Stimulated activated CD4-positive, alpha-beta T cell treated with anti-CD3 and anti-CD28 coated beads, Interleukin-15, amount 100 ng/mL, for 48 hours (primary cell): ENCODE results near the gene IL17RD.
"Not testable (repeated sequence)": the region's sequence is repeated elsewhere in the genome, so short reads cannot be mapped to it uniquely, and the experiment has no call there.

ENCODE experiments used
- DNase-seq, 2 donors: peaks; one replicate each; pipeline ENCODE4 v3.0.0-alpha.2; 2020; ENCODE audit warnings: low read depth in 2 of 2

IL17RD gene

GRCh38 chr3:57093489-57093888, 71.7 kb downstream of the IL17RD start:
- DNase-seq: no peak

- no peak for DNase-seq
Observed at GRCh38 chr3:57091521-57092273, 73.5 kb downstream of the IL17RD start.

GRCh38 chr3:57089043-57089442, 76.1 kb downstream of the IL17RD start:
- DNase-seq: no peak

GRCh38 chr3:57088503-57088902, 76.7 kb downstream of the IL17RD start:
- no peak for DNase-seq

GRCh38 chr3:57087361-57088092, 77.6 kb downstream of the IL17RD start:
- DNase-seq: no peak

GRCh38 chr3:57086201-57086600, 79.0 kb downstream of the IL17RD start:
- DNase-seq: no peak

- no peak for DNase-seq
Observed at GRCh38 chr3:57085211-57085610, 79.9 kb downstream of the IL17RD start.

GRCh38 chr3:57083266-57083995, 81.7 kb downstream of the IL17RD start:
- DNase-seq: not testable (repeated sequence)

GRCh38 chr3:57082481-57082880, 82.7 kb downstream of the IL17RD start:
- DNase-seq: no peak

- no peak for DNase-seq
Observed at GRCh38 chr3:57081173-57081572, 84.0 kb downstream of the IL17RD start.

- no peak for DNase-seq
Observed at GRCh38 chr3:57080171-57080570, 85.0 kb downstream of the IL17RD start.

GRCh38 chr3:57079474-57079831, 85.7 kb downstream of the IL17RD start:
- no peak for DNase-seq

- no peak for DNase-seq
Observed at GRCh38 chr3:57078635-57079473, 86.3 kb downstream of the IL17RD start.

- DNase-seq: peak in 1 of 2 donors; percentile 3
Observed at GRCh38 chr3:57078344-57078634, 86.9 kb downstream of the IL17RD start.

- no peak for DNase-seq
Observed at GRCh38 chr3:57077630-57078343, 87.4 kb downstream of the IL17RD start.

- DNase-seq: no peak
Observed at GRCh38 chr3:57076422-57076951, 88.7 kb downstream of the IL17RD start.

GRCh38 chr3:57074135-57074534, 91.0 kb downstream of the IL17RD start:
- no peak for DNase-seq

GRCh38 chr3:57073628-57074027, 91.5 kb downstream of the IL17RD start:
- no peak for DNase-seq

- no peak for DNase-seq
Observed at GRCh38 chr3:57069503-57069902, 95.7 kb downstream of the IL17RD start.

- DNase-seq: no peak
Observed at GRCh38 chr3:57068437-57069089, 96.6 kb downstream of the IL17RD start.

GRCh38 chr3:57066471-57066870, 98.7 kb downstream of the IL17RD start:
- no peak for DNase-seq
